ENCODE measurements around the gene SLCO3A1.

Gene SLCO3A1

DNA sequence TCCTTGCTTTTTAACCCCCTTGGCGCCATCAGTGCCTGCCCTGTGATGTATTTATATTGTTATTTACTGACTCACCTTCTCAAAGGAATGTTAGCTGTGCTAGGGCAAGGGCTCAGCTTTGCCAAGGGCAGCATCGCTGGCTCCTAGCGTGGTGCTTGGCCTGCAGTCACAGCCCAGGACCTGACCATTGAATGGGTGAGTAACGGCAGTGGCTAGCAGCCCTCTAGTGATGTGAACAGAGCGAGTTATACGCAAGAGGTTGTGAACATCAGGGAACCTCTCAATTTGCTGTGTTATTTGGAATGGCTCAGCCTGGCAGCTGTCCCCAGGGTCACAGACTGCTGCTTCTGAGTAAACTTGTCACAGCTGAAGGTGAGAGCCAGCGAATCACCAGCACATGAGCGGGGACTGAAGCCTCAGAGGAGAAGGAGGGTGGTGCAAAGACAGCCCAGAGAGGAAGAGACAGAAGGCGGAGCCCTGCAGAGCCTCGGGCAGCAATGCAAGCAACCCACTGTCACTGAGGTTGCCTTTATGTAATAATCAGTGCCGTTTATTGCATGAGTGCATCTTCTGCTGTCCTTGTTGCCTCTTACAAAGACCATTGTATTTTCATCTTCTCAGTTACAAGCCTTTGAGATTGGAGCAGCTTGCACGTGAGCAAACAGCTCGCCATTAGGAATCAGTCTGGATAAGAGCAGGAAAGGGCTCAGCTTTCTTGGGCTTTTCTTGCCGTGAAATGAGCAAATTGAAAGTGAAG, 158.3 kb downstream of the SLCO3A1 start:
- no peak for DNase-seq

DNA sequence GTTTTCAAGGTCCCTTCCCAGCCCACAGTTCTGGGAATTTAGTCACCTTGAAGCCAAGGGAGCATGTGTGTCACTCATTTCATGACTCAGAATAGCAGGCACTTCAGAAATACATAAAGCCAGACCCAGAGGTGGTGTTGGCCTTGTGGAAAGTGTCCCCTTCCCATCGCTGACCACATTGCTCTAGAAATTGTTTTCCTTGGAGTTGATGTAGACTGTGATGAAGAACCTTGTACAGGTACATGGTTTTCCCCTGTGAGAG, 158.8 kb downstream of the SLCO3A1 start:
- DNase-seq, result no peak

DNA sequence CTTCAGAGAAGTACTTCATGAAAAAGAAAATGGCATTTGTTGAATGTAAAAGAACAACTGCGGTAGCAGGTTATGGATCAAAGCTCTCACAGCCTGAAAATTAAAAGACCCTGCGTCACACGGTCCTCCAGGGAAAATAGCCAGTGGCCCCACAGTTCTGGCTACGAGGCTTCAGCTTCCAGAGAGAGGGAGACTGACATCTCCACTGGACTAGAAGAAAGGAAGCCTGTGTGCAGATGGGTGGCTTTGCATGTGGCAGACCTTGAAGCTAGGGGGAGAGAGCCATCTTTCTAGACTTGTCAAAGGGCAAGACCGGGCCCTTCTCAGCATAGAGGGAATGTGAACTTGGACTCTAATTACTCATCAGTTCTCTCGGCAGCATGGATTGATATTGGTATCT, 159.4 kb downstream of the SLCO3A1 start:
- no peak for DNase-seq

- DNase-seq, result no peak
Observed at GRCh38 chr15:92014281-92015030, 160.9 kb downstream of the SLCO3A1 start.

- DNase-seq, result no peak
Observed at GRCh38 chr15:92017882-92018534, 164.5 kb downstream of the SLCO3A1 start.

DNA sequence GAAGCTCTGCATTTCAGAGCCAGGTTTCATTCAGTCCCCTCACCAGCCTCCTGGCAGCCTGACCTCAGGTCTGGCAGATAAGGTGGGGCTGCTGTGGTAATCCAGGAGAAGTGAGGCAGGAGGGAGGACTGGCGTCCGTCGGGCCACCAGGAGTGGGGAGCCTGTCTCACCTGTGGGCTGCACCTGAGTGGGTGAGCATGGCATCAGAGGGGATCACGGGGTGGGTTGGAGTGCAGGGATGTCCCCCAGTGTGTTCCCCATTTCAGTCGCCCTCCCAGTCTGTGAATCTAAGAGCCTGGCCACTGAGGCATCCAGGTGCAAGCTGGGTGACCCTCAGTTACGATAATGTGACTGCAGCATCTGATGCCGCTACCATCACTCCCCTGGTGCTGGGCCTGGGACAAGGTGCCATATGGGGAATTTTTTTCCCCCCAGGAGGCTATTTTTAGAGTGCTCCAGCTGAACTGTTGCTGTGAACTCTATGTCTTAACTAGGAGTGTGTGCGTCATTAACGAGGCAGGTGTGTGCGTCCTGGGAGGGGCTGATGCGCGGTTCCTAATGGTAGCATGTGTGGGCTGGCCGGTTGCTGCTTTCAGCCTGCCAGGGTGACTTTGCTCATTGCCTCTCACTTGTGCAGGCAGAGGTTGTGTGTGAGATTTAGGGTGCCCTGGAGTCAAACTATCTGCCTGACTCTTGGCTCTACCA, 165.2 kb downstream of the SLCO3A1 start:
- no peak for DNase-seq

DNA sequence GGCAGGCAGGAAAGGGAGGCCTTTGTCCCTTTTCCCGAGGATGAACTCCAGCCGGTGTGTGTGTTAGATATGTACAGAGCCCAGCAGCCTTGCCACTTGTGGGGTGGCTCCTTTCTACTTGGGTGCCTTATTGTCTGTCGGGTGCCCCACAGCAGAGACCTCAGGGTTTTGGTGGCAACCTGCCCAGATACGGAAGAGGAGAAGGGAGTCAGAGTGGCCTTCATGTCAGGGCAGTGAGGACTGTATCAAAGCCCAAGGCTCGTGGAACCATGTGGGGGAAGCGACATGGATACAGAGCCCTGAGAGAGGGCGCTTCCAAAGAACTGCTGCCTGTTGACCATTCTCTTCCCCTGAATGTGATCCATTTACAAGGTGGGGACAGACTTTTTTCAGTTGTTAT, 166.2 kb downstream of the SLCO3A1 start:
- no peak for DNase-seq

DNA sequence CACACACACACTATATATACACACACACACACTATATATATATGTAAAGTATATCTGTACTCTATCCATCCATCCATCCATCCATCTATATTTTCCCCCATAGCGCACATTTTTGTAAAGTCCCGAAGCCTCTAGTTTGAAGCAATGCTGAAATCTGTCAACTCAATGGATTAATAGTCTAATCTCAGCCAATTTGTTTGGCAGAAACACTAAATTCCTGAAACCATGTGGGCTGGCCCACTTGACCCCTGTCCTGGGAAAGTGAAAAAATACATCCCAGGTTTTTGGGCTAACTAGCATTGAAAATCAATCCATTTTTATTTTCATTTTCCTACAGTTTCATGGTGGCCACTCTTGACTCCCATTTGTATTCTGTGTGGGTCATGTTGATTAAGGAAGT, 166.7 kb downstream of the SLCO3A1 start:
- no peak for DNase-seq

GRCh38 chr15:92020804-92021203, 167.3 kb downstream of the SLCO3A1 start:
- no peak for DNase-seq

DNA sequence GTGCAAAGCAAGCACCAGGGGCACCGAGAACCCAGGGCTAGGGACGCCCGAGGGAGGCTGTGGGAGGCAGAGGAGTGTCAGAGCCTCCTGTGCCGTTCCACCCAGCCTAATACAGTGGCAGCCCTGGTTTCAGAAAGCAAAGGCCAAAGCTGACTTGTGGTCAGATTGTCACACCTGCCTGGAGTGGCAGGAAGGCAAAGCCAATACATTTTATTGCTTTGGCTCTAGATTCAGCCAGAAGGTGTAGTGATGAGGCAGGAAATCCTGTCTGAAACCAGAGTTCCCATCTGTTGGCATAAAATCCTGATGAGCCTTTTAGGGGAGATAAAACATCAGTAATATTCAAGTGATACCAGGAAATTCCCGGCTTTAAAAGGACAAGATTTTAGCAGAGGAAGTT, 168.3 kb downstream of the SLCO3A1 start:
- DNase-seq, result no peak

GRCh38 chr15:92023965-92024364, 170.5 kb downstream of the SLCO3A1 start:
- DNase-seq, result no peak

DNA sequence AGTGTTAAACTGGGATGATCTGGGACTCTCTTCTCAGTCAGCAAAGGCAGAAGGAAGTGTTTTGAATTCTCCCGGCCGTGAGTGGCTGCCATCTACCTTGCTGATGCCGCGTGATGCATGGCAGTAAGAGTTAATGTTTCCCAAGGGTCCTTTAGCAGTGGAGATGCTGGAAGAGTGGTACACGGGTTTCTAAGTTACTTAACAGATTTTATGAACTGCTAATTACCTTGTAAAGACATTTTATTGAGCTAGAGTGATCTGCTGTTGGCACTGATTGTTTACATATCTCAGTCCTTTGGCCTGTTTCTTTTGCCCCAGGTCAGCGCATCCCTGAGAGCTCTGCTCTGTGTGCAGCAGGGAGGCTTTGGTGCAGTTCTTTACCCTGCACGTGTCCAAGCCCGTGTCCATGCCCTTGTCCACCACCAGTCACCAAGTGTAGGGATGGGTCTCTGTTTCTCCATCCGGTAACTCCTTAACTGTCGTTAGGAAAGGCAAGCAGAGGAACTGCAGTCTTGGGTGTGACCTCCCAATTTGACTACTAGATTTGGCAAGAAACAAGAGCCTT, 172.3 kb downstream of the SLCO3A1 start:
- no peak for DNase-seq

GRCh38 chr15:92028389-92028724, 174.8 kb downstream of the SLCO3A1 start:
- no peak for DNase-seq

- no peak for DNase-seq
Observed at GRCh38 chr15:92029767-92030166, 176.3 kb downstream of the SLCO3A1 start.

DNA sequence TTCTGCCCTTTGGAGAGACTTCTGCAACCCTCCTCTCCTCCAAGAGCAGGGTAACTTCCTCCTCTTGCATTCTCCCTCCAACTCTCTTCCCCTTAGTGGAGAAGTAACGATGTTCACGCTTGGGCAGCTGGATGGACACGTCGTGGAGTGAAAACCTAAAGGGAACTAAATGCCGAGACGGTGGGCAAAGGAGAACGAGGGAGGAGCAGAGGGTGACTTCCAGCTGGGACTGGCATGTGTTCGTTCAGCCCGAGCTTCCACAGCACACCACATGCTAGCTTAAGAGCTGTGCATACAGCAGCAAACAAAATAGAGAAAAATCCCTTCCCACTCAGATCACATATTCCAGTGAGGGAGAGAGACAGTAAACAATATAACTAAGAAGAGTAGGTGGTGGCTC, 179.8 kb downstream of the SLCO3A1 start:
- no peak for DNase-seq

- DNase-seq, result no peak
Observed at GRCh38 chr15:92033723-92034122, 180.2 kb downstream of the SLCO3A1 start.

DNA sequence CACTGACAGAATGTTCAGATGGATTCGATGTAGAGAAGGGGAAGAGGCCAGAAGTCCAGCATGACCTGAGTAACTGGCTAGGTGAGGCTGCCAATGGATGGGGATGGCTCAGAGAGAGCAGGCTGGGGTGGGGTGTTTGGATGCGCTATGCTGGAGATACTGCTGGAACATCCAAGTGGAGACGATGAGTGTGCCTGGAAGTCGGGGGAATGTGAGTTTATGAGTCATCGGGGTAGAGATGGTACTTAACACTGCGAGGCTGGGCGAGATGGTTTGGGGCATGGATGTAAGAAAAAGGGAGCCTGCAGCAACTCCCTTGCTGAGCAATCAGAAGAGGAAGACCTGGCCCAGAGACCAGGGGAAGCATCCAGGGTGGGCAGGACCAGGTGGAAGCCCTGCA, 180.7 kb downstream of the SLCO3A1 start:
- no peak for DNase-seq

- no peak for DNase-seq
Observed at GRCh38 chr15:92035551-92035950, 182.0 kb downstream of the SLCO3A1 start.

- no peak for DNase-seq
Observed at GRCh38 chr15:92035961-92036360, 182.5 kb downstream of the SLCO3A1 start.

- no peak for DNase-seq
Observed at GRCh38 chr15:92037491-92037890, 184.0 kb downstream of the SLCO3A1 start.

DNA sequence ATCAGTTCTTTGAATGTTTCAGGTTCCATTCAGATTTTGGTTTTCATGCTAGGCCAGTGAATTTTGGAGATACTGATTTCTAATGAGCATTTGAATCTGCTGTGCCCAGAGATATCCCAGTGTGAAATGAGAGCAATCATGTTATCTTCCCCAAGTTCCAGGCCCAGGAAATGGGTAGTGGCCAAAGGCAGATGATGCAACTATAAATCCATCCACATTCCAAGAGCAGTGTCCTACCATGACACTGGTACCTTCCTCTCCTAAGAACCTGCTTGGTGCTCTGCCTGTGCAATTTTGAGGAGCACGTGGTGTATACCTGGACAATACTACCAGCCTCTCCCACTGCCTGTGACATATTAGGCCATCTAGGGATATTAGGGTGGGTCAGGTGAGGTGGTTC, 186.8 kb downstream of the SLCO3A1 start:
- no peak for DNase-seq

- no peak for DNase-seq
Observed at GRCh38 chr15:92041371-92041770, 187.9 kb downstream of the SLCO3A1 start.

DNA sequence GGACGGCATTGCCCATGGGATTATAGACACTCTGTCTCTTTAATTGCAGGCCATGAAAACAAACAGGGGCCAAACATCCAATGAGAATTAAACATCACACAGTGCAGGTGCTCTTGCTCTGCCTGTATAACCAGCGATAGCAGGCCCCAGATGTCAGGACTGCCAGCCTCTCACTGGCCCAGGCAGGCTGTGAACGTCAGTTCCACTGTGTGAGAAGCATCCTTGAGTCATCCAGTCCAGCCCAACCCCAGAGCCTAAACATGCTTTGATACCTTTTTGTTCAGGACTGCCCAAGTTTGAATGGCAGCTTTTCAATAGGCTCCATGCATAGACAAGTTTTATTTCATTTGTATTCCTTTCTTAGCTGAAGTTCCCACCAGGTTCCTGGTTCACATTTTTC, 189.8 kb downstream of the SLCO3A1 start:
- DNase-seq, result no peak
